NCI-H524 treated with DMSO at 0.1 percent for 48 hours (cell line): ENCODE data around the gene CAMTA1.

Experiments
- DNase-seq: peaks from one replicate; lab custom pipeline; 2025; lab: John Stamatoyannopoulos, UW

The CAMTA1 gene

GRCh38 chr1:7077136-7077535 is 291.9 kb downstream of the CAMTA1 start:
- no peak for DNase-seq

GRCh38 chr1:7077970-7078369 is 292.7 kb downstream of the CAMTA1 start:
- no peak for DNase-seq

- no peak for DNase-seq
Measured at GRCh38 chr1:7079637-7080036, 294.4 kb downstream of the CAMTA1 start.

GRCh38 chr1:7084232-7084894 is 299.1 kb downstream of the CAMTA1 start:
- DNase-seq, result peak; percentile 61

GRCh38 chr1:7085521-7085920 is 300.3 kb downstream of the CAMTA1 start:
- no peak for DNase-seq

GRCh38 chr1:7086106-7086505 is 300.9 kb downstream of the CAMTA1 start:
- DNase-seq, result no peak

GRCh38 chr1:7087888-7088287 is 302.6 kb downstream of the CAMTA1 start:
- DNase-seq, result no peak

GRCh38 chr1:7089497-7089896 is 304.2 kb downstream of the CAMTA1 start:
- DNase-seq, result no peak

GRCh38 chr1:7093297-7093696 is 308.0 kb downstream of the CAMTA1 start:
- DNase-seq, result no peak

GRCh38 chr1:7094086-7094485 is 308.8 kb downstream of the CAMTA1 start:
- DNase-seq, result no peak

GRCh38 chr1:7094509-7094908 is 309.3 kb downstream of the CAMTA1 start:
- DNase-seq, result no peak

- DNase-seq, result no peak
Measured at GRCh38 chr1:7095343-7095964, 310.2 kb downstream of the CAMTA1 start.

- no peak for DNase-seq
Measured at GRCh38 chr1:7097938-7098592, 312.8 kb downstream of the CAMTA1 start.

GRCh38 chr1:7098641-7099040 is 313.4 kb downstream of the CAMTA1 start:
- DNase-seq, result no peak

- DNase-seq, result no peak
Measured at GRCh38 chr1:7100479-7100878, 315.2 kb downstream of the CAMTA1 start.

GRCh38 chr1:7101187-7101586 is 315.9 kb downstream of the CAMTA1 start:
- DNase-seq, result no peak

GRCh38 chr1:7103361-7103782 is 318.1 kb downstream of the CAMTA1 start:
- no peak for DNase-seq

GRCh38 chr1:7103874-7104273 is 318.6 kb downstream of the CAMTA1 start:
- DNase-seq, result no peak

- no peak for DNase-seq
Measured at GRCh38 chr1:7104339-7104738, 319.1 kb downstream of the CAMTA1 start.

GRCh38 chr1:7105269-7105668 is 320.0 kb downstream of the CAMTA1 start:
- DNase-seq, result no peak

- DNase-seq, result peak; percentile 20
Measured at GRCh38 chr1:7106442-7107108, 321.3 kb downstream of the CAMTA1 start.

GRCh38 chr1:7107109-7107830 is 322.0 kb downstream of the CAMTA1 start:
- DNase-seq, result no peak
